Caco-2 (cell line): Measurements from ENCODE around the gene NUP160. TPM values are rescaled to one million over a fixed set of nuclear protein-coding genes. Genes with fewer than 3 reads are reported as not detected.
"Not testable (repeated sequence)": the region's sequence is repeated elsewhere in the genome, so short reads cannot be mapped to it uniquely, and the experiment has no call there.

Source experiments
- BruUV-seq: library from RNA; stranded (reverse); fragments of 400-500 nt; replicated peaks from 2 replicates; lab custom pipeline; 2021; lab: Mats Ljungman, UMichigan
- CTCF ChIA-PET: fragments of 300-600 bp; sonication (Branson Sonifier 250); formaldehyde crosslinking; loops from one replicate; lab custom pipeline; 2022; ENCODE audit warnings: antibody characterized with exemption; lab: Charles Lee
- POLR2A ChIA-PET: fragments of 300-600 bp; sonication (Branson Sonifier 250); formaldehyde crosslinking; loops from one replicate; lab custom pipeline; 2022; ENCODE audit warnings: antibody characterized with exemption; lab: Charles Lee
- DNase-seq, 2 experiments: peaks; one replicate each; pipeline versions ENCODE4 v3.0.0 to v3.0.0-alpha.2; 2020 to 2022
- H3K27me3 ChIP-seq: replicated peaks from 2 replicates; pipeline ENCODE4 v1.6.0; 2011; ENCODE audit warnings: low read length; ENCODE audit not compliant: control insufficient read depth, insufficient read depth
- H3K36me3 ChIP-seq: 2 replicates; pipeline ENCODE4 v1.5.1; 2011; ENCODE audit warnings: low read length; ENCODE audit not compliant: control insufficient read depth, insufficient read depth
- H3K4me1 ChIP-seq: fragments of 250-450 bp; sonication (Bioruptor Pico); 2 replicates; pipeline ENCODE4 v1.5.1; 2020; ENCODE audit warnings: mild to moderate bottlenecking
- H3K4me3 ChIP-seq: 2 replicates; pipeline ENCODE4 v1.5.1; 2011; ENCODE audit warnings: low read depth, mild to moderate bottlenecking, control low read depth, low read length
- H3K9me3 ChIP-seq: fragments of 250-450 bp; sonication (Bioruptor Pico); 2 replicates; pipeline ENCODE4 v1.5.1; 2020; ENCODE audit warnings: mild to moderate bottlenecking, moderate library complexity
- H3K27ac Mint-ChIP-seq: one replicate; pipeline ENCODE4 v1.8.0; 2022; ENCODE audit warnings: mixed read lengths; ENCODE audit not compliant: unreplicated experiment
- H3K27me3 Mint-ChIP-seq: one replicate; pipeline ENCODE4 v1.8.0; 2022; ENCODE audit warnings: mixed read lengths; ENCODE audit not compliant: insufficient read depth, unreplicated experiment
- H3K36me3 Mint-ChIP-seq: one replicate; pipeline ENCODE4 v1.8.0; 2022; ENCODE audit warnings: mild to moderate bottlenecking, mixed read lengths; ENCODE audit not compliant: insufficient read depth, unreplicated experiment
- H3K4me1 Mint-ChIP-seq: one replicate; pipeline ENCODE4 v1.8.0; 2022; ENCODE audit warnings: low read depth, mixed read lengths; ENCODE audit not compliant: unreplicated experiment
- H3K4me3 Mint-ChIP-seq: one replicate; pipeline ENCODE4 v1.8.0; 2022; ENCODE audit warnings: mild to moderate bottlenecking, moderate library complexity, mixed read lengths; ENCODE audit not compliant: unreplicated experiment
- H3K9me3 Mint-ChIP-seq: one replicate; pipeline ENCODE4 v1.8.0; 2022; ENCODE audit warnings: mixed read lengths; ENCODE audit not compliant: unreplicated experiment
- CTCF ChIP-seq, 2 experiments: fragments of 200-600 bp in 1 of 2; IDR thresholded peaks; 1 replicate in 1 of 2; 2 replicates in 1 of 2; pipeline versions ENCODE4 v1.5.1 to v1.8.0; 2011 to 2022; ENCODE audit warnings: antibody characterized with exemption in 1 of 2, control low read depth in 1 of 2, inconsistent platforms in 1 of 2, low read depth in 1 of 2, low read length in 1 of 2, mild to moderate bottlenecking in 1 of 2, moderate library complexity in 1 of 2; ENCODE audit not compliant: insufficient read depth in 1 of 2, severe bottlenecking in 1 of 2, unreplicated experiment in 1 of 2
- intact Hi-C: fragments of 100-400 bp; cut with micrococcal nuclease; formaldehyde crosslinking; loops from one replicate; pipeline ENCODE4 v1.10.0; 2022; ENCODE audit not compliant: unreplicated experiment
- total RNA-seq: library from RNA; stranded (reverse); gene quantifications from 2 replicates; pipeline ENCODE4 v1.2.3, GENCODE V29; 2022

The NUP160 gene
- total RNA-seq, 1 experiment from 2014 or later, result 72.9 TPM

- intact Hi-C loops, result no loop called here
- POLR2A ChIA-PET, result no interaction called here
- Histone ChIP-seq H3K9me3 (no peaks in the 10 kb centered on the region), H3K27me3 (no peaks in the 10 kb centered on the region), H3K4me1 (peaks cover 11% of the 10 kb centered on the region), H3K4me3 (no peak overlapping the region), H3K36me3 (peaks cover 5% of the 10 kb centered on the region)
- no peak overlapping the region for H3K4me3 Mint-ChIP-seq
- no peak overlapping the region for H3K27ac Mint-ChIP-seq
- no TSS peak for BruUV-seq
- DNase-seq, result no peak
- CTCF ChIA-PET, result no interaction called here
- peaks cover 39% of the 10 kb centered on the region for H3K36me3 Mint-ChIP-seq
- TF ChIP-seq CTCF (IDR thresholded peaks at IDR 0.05; ENCODE audit: insufficient read depth in 1 of 2, low read depth in 1 of 2, low read length in 1 of 2, severe bottlenecking in 1 of 2, unreplicated experiment in 1 of 2), result no peak
- H3K4me1 Mint-ChIP-seq, result peaks cover 6% of the 10 kb centered on the region
- no peaks in the 10 kb centered on the region for H3K9me3 Mint-ChIP-seq
- no peaks in the 10 kb centered on the region for H3K27me3 Mint-ChIP-seq
Observed at GRCh38 chr11:47842749-47843148, 5.4 kb downstream of the NUP160 start.

- no peak overlapping the region for H3K4me3 Mint-ChIP-seq
- no peaks in the 10 kb centered on the region for H3K27me3 Mint-ChIP-seq
- H3K4me1 Mint-ChIP-seq, result no peaks in the 10 kb centered on the region
- intact Hi-C loops, result no loop called here
- DNase-seq, result no peak
- CTCF ChIA-PET, result interaction anchor here (0.6 kb wide), 1 partner anchor 76 kb away, joined by 3 read pairs; no protein-coding TSS in a partner anchor
- no peaks in the 10 kb centered on the region for H3K9me3 Mint-ChIP-seq
- no TSS peak for BruUV-seq
- no peaks in the 10 kb centered on the region for H3K4me1 ChIP-seq
- peaks cover 50% of the 10 kb centered on the region for H3K36me3 Mint-ChIP-seq
- no peak overlapping the region for H3K4me3 ChIP-seq
- H3K27me3 ChIP-seq, result no peaks in the 10 kb centered on the region
- H3K9me3 ChIP-seq, result no peaks in the 10 kb centered on the region
- TF ChIP-seq CTCF (IDR thresholded peaks at IDR 0.05; ENCODE audit: insufficient read depth in 1 of 2, low read depth in 1 of 2, low read length in 1 of 2, severe bottlenecking in 1 of 2, unreplicated experiment in 1 of 2), result no peak
- peaks cover 3% of the 10 kb centered on the region; the same call in 1 of the 2 replicates for H3K36me3 ChIP-seq
- POLR2A ChIA-PET, result no interaction called here
- H3K27ac Mint-ChIP-seq, result no peak overlapping the region
Observed at GRCh38 chr11:47837929-47838328, 10.2 kb downstream of the NUP160 start.

- H3K36me3 Mint-ChIP-seq, result peaks cover 57% of the 10 kb centered on the region
- Histone ChIP-seq H3K9me3 (no peaks in the 10 kb centered on the region), H3K4me1 (no peaks in the 10 kb centered on the region), H3K27me3 (no peaks in the 10 kb centered on the region), H3K36me3 (peaks cover 2% of the 10 kb centered on the region; the same call in 1 of the 2 replicates), H3K4me3 (no peak overlapping the region)
- TF ChIP-seq CTCF (IDR thresholded peaks at IDR 0.05; ENCODE audit: insufficient read depth in 1 of 2, low read depth in 1 of 2, low read length in 1 of 2, severe bottlenecking in 1 of 2, unreplicated experiment in 1 of 2), result no peak
- no TSS peak for BruUV-seq
- ChIA-PET POLR2A (no interaction called here), CTCF (no interaction called here)
- H3K4me1 Mint-ChIP-seq, result no peaks in the 10 kb centered on the region
- H3K27ac Mint-ChIP-seq, result no peak overlapping the region
- intact Hi-C loops, result no loop called here
- H3K9me3 Mint-ChIP-seq, result no peaks in the 10 kb centered on the region
- no peak overlapping the region for H3K4me3 Mint-ChIP-seq
- DNase-seq, result no peak
- H3K27me3 Mint-ChIP-seq, result no peaks in the 10 kb centered on the region
Observed at GRCh38 chr11:47837292-47837691, 10.9 kb downstream of the NUP160 start.

- H3K27ac Mint-ChIP-seq, H3K4me1 Mint-ChIP-seq, H3K27me3 Mint-ChIP-seq, H3K9me3 Mint-ChIP-seq, intact Hi-C loops, H3K9me3 ChIP-seq, H3K4me1 ChIP-seq, BruUV-seq, H3K4me3 ChIP-seq, POLR2A ChIA-PET, H3K27me3 ChIP-seq, DNase-seq, H3K4me3 Mint-ChIP-seq, H3K36me3 ChIP-seq, CTCF ChIA-PET: not testable (repeated sequence)
- peaks cover 82% of the 10 kb centered on the region for H3K36me3 Mint-ChIP-seq
Observed at GRCh38 chr11:47830013-47830412, 18.1 kb downstream of the NUP160 start.
